AG09319 (cell line): ENCODE measurements around the gene CAMK2B.

Experiments used
- DNase-seq: peaks from one replicate; pipeline ENCODE4 v3.0.0-alpha.2; 2010; ENCODE audit warnings: low read depth; ENCODE audit errors: extremely low read depth
- CTCF ChIP-seq: IDR thresholded peaks from 2 replicates; pipeline ENCODE4 v1.5.1; 2011; ENCODE audit warnings: low read depth, mild to moderate bottlenecking, inconsistent platforms, low read length, moderate library complexity

Gene CAMK2B

GRCh38 chr7:44293561-44294324 lies 31.7 kb downstream of the CAMK2B start:
- TF ChIP-seq CTCF, result no peak
- DNase-seq, result no peak

GRCh38 chr7:44292876-44293560 lies 32.4 kb downstream of the CAMK2B start:
- TF ChIP-seq CTCF, result no peak
- DNase-seq, result no peak

DNA sequence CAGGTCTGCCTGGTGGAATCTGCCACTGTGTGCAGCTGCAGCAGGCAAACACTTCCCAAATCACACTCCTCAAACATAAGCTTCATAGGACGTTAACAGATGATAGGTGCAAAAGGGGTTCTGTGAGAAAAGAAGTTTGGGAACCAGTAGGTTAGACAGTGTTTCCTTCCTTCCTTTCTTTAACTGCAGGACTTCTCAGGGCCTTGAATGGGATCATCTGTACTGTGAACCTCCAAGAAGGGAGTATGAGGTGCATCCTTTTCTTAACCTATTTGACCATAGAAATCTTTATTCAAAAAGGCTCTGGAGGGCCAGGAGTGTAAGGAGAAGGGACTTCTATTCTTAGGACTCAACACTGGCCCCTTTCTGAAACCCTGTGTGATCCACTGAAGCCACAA lies 33.0 kb downstream of the CAMK2B start:
- TF ChIP-seq CTCF, result no peak
- no peak for DNase-seq

GRCh38 chr7:44291733-44292419 lies 33.5 kb downstream of the CAMK2B start:
- no peak for DNase-seq
- TF ChIP-seq CTCF, result no peak

DNA sequence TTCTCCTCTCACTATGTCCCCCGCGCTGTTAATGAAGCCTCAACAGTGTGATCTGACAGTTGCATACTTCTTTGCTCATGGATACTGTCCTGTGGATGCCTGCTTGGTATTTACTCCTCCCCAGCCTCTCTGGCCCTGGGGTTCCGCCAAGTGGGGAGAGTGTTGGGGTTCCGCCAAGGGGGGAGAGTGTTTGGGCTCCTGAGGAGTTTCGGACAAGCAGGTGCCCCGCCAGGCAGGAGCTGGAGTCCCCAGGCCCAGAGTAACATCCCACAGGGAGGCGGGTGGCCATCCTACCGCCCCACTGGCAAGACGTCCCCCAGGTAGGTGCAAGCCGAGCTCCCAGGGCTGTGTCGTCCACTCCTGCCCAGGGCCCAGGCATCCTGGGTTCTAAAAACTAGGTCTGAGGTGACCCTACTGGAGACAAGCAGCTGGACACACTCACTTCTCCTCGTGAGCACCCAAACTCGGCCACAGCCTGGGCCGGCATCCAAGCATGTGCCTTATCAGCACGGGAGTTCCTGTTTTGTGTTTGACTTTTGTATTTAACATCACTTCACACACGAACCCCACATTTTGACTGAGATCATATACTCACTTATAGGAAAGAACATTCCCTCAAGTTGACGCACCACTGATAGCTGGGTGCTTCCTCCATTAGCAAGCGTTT lies 34.2 kb downstream of the CAMK2B start:
- DNase-seq, result no peak
- no peak for TF ChIP-seq CTCF

GRCh38 chr7:44290252-44290620 lies 35.2 kb downstream of the CAMK2B start:
- TF ChIP-seq CTCF, result no peak
- DNase-seq, result no peak
